NCI-H1105 treated with DMSO at 0.1 percent for 48 hours (cell line): ENCODE measurements around the gene PPIB.
"Not testable (repeated sequence)": the region's sequence is repeated elsewhere in the genome, so short reads cannot be mapped to it uniquely, and the experiment has no call there.

Experiments used
- DNase-seq: peaks from one replicate; lab custom pipeline; 2025; lab: John Stamatoyannopoulos, UW

The PPIB gene

DNA sequence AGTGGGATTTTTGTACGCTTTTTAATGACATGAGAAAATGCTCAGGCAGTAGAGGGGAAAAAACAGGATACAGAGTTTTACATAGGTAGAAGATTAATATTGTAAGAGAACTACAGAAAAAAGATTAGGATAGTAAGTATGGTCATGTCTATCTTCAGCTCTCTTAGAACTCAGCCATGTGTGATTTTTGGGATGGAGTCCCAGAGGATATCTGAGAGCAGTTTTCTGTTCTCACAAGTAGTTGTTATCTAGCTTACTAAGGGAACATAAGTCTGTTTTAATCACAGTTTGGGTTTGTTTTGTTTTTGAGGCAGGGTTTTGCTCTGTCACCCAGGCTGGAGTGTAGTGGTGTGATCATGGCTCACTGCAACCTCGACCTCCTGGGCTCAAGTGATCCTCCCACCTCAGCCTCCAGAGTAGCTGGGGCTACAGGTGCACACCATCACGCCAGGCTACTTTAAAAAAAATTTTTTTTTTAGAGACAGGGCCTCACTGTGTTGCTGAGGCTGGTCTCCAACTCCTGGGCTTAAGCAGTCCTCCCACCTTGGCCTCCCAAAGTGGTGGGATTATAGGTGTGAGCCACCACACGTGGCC, 52.6 kb downstream of the PPIB start:
- DNase-seq = not testable (repeated sequence)

- DNase-seq = no peak
These were observed 55.5 kb downstream of the PPIB start for GRCh38 chr15:64107337-64107736.
